Adipose tissue (tissue), 3 donors: Measurements from ENCODE around the gene TBC1D14. TPM values are rescaled to one million over a fixed set of nuclear protein-coding genes. Genes with fewer than 3 reads are reported as not detected.

ENCODE experiments used
- H3K27ac ChIP-seq: one replicate; pipeline ENCODE4 v1.5.1; 2013; ENCODE audit warnings: low read depth, low read length
- WGBS, 3 donors: extraction: QIAGEN DNeasy Blood & Tissue Kit; methylation state at CpG; one replicate each; pipeline ENCODE4 v1.1.7; 2013; 5-methylcytosine and 5-hydroxymethylcytosine counted together
- polyA plus RNA-seq, 3 donors: library from polyadenylated mRNA; stranded (reverse); fragments of 200-250 nt; gene quantifications; one replicate each; pipeline ENCODE4 v1.2.3, GENCODE V29; 2013
- donor health status: healthy with polysubstance abuse.
- donor health status: Bipolar disorder and iron deficiency.
- donor health status: healthy.

The TBC1D14 gene
- polyA plus RNA-seq, 3 donors, result 12.2 to 22.9 (median 22.9) TPM

DNA sequence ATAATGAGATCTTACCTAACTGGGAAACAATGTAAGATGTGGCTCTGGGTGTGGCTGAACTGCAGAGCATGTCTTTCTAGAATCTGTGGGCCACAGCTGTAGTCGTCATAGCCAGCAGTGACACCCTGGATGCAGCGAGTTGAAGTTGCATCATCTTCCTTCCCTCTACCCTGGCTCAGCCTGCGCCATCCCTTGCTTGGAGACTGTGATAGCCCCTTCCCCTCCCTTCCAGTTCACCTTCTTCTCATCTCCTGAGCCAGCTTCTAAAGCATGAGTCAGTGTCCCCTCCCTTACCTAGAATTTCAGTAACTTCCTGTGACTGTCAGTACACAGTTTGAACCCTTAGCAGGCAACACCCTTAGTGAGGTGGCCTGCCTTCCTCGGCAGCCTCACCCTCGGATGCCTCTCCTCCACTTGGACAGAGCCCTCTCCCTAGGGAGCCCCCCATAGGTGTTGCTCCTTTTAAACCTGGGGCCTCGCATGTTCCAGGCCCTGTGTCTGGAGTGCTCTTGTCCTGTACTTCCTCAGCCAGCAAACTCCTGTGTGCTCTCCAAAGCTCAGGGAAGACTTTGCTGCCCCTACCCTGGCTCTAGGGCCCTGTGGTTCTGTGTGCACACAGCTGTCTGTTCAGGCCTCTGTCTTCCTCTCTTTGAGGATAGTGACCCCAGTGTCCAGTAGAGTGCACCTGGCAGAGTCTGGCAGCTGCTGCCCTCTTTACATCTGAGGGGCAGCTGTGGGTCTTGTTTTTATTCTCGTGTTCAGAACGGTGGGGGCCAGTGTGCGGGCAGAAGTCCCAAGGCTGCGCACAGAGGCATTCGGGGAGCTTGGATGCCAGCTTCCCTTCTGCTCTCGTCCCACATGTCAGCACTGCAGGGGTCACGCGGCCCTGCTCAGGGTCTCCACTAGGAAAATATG, 89.8 kb downstream of the TBC1D14 start:
- WGBS, 3 donors, result 81 to 87% (median 82%) methylated on average over 14 of the region's 14 CpGs
- H3K27ac ChIP-seq, result no peak overlapping the region

DNA sequence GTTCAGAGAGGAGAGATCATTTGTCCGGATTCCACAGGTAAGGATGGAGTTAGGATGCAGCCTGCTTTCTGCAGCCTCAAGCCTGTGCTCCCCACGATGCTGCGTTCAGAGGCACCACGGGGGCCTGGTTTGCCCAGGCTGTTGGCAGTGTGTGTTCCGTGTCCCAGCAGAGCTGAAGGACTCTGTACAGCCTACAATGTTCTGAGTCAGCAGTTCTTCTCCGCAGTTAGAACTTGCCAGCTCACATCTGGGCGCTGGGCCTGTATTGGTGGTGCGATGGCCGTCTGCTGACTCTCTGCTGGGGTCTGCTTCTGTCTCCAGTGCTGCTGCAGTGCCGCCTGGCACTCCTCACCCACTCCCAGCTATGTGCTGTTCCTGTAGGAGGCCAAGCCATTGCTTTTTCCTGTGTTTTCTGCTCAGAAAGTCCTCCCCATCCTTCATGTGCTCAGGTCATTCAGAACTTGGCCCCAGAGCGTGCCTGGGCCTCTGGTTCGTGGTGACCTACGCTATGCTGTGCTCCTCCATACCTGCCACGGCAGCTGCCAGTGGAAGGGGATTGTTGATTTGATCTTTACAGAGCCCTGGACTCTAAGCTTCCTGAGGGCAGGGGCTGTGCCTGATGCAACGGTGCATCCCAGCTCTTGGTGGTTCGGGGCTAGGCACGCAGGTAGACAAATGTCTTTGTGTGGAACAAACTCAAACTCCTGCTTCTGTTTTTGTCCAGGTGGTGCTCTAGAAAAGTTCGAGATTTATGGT, 91.0 kb downstream of the TBC1D14 start:
- 95% methylated on average over 18 of the region's 18 CpGs for WGBS, 3 donors
- no peak overlapping the region for H3K27ac ChIP-seq

DNA sequence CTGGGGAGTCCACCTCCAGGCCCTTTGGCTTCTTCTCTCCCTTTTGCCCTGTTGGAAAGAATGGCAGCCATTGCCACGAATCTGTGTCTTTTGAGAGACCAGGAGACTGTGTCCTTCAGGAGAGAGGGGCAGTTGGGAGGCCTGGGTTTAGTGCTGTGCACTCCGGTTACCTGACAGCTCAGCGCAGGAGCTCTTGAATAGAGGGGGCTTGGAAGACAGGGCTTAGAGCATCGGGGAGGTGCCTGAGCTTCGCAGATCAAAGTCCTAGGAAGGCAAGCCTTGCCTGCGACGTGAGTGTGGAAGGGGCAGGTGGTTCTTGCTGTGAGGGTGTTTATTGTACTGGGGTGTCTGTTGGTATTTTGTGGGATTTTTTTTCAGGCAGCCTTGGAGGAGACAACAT, 91.6 kb downstream of the TBC1D14 start:
- WGBS, 3 donors, result 89 to 96% (median 95%) methylated on average over 7 of the region's 7 CpGs
- H3K27ac ChIP-seq, result no peak overlapping the region

DNA sequence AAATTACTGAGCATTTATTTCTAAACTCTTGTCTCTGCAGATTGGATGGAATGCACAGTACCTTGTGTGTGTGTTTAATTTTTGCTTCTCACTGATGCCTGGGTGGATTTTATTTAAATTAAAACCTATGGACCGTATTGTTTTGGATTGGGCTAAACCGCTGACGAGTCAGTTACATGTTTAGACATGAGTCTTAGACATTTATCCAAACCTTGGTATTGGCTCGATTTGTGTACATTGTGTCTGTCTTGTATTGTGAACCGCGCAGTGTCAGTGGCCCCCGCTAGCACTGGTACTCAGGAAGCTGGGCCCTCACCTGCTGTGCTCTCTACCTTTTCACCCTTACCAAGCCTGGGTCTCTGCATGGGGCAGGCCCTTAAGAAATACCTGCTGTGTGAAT, 92.7 kb downstream of the TBC1D14 start:
- 95 to 98% (median 98%) methylated on average over 7 of the region's 7 CpGs for WGBS, 3 donors

DNA sequence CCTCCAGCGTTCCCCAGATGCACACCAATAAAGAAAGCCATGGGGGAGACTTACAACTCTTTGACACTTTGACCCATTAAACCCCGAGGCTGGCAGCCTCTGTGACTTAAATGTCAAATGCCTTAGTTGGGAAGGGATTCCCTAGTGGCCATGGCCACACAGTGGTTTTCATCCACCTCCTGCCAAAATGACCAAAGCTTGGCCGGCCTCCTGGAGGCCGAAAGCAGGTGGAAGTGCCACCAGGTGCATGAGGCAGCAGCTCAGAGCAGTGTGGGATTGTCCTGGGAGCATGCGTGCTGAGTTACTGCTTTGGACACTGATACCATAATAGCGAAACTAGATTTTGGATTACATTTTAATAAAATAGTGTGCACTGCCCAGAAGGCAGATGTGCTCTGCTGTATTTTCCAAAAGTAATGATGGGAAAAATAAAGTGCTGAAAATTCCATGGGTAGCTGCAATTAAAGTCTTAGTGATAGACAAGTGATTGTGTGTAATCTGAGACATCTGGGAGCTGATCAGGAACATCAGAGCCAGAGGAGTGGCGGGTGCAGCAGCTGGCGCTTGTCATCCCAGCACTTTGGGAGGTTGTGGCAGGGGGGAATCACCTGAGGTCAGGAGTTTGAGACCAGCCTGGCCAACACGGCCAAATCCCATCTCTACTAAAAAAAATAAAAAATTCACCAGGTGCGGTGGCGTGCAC, 93.7 kb downstream of the TBC1D14 start:
- no peak overlapping the region for H3K27ac ChIP-seq
- WGBS, 3 donors, result 79 to 84% (median 81%) methylated on average over 11 of the region's 11 CpGs

More for the DNA sequence above, 92.7 kb downstream of the TBC1D14 start:
- H3K27ac ChIP-seq, result no peak overlapping the region

DNA sequence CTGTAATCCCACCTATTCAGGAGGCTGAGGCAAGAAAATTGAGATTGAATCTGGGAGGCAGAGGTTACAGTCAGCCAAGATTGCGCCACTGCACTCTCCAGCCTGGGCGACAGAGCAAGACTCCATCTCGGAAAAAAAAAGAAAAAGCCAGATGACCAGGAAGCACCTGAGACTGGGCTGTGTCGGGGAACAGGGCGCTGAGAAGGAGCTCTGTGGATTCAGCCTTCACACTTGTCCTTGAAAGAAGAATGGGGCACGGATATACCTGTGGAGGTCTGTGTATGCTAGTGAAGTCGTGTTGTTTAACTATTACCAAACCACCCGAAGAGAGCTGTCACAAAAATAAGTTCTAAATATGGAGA, 94.2 kb downstream of the TBC1D14 start:
- H3K27ac ChIP-seq, result no peak overlapping the region
- 66 to 75% (median 73%) methylated on average over 8 of the region's 8 CpGs for WGBS, 3 donors

DNA sequence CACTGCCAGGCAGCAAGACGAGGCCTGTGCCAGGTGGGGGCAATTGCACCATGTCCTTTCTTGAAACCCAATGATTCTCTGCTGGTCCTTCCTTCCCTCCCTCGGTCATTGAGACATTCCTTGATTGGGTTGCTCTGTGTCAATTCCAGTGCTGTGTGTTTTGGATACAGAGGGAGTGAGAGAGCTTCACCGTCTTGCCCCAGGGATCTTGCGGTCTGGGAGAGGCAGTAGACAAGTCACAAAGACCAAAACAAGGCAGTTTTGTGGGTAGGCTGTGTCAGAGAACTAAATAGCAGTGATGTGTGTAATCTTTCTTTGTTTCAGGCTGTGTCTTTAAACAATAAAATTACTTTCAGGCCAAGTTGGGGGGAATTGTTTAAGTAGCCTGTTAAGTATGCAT, 94.7 kb downstream of the TBC1D14 start:
- H3K27ac ChIP-seq, result no peak overlapping the region
- 72 to 90% (median 80%) methylated on average over 4 of the region's 4 CpGs for WGBS, 3 donors

DNA sequence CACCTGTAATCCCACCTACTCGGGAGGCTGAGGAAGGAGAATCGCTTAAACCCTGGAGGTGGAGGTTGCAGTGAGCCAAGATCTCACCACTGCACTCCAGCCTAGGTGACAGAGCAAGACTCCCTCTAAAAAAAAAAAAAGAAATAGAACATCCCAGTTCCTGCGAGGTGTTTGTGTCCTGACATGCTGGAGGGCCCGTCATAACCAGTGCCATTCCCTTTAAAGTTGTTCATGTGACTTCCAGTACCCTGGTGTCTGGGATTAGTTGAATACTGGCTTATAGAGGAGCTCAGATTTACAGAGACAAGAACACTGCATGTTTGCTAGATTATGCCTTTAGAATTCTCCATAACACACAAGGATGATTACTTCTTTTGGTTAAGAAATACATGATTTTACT, 95.9 kb downstream of the TBC1D14 start:
- no peak overlapping the region for H3K27ac ChIP-seq
- 86 to 97% (median 90%) methylated on average over 4 of the region's 4 CpGs for WGBS, 3 donors

DNA sequence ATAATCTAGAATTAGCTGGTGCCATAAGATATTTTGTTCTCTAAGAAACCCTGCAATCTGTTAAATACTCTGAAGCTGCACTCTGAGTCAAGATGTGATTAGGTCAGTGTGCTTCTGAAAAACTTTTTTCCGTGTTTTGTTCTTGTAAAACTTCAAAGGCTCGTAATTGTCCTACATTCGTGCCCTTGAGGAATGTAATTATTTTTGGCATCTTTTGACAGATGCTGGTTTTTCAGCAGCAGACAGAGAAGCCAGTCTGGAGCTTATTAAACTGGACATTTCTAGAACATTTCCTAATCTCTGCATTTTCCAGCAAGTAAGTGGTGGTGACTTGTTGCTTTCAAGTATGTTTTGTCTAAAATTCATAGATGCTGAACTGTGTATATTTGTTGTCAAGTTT, 96.8 kb downstream of the TBC1D14 start:
- H3K27ac ChIP-seq, result no peak overlapping the region
- 80 to 84% (median 82%) methylated on average over 3 of the region's 3 CpGs for WGBS, 3 donors

DNA sequence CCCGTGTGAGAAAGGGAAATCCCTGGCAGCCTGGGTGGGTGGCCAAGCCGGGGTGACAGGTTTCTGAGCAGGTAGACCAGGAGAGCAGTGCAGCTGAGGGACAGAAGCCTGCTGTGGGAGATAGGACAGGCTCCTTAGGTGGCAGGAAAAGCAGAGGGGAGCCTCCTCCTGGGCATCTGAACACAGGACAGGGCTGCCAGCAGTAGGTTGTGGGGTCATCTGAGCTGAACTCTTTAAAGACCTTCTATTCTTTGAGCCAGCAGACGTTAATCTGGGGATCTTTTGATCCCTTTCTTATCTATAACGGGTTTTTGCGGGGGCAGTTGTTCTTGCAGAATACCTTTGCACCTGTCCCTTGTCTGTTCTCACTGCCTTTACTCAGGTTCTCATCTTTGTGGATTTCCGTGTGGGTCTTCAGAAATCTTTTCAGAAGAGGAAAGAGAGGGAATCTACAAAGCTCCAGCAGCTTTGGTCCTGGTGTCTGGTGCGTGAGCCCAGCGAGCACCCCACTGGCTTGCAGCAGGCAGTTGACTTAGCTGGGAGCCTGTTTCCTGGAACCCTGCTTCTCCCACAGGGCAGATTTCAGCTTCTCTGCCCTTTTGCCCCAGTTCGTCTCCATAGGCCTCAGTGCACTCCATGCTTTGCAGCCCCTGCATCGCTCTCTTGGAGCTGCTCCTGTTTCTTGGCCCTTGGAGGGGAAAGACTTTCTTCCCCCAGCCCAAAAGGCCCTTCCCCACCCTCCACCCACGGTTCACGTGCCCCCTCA, 97.7 kb downstream of the TBC1D14 start:
- WGBS, 3 donors, result 81 to 90% (median 89%) methylated on average over 12 of the region's 12 CpGs
- H3K27ac ChIP-seq, result no peak overlapping the region

DNA sequence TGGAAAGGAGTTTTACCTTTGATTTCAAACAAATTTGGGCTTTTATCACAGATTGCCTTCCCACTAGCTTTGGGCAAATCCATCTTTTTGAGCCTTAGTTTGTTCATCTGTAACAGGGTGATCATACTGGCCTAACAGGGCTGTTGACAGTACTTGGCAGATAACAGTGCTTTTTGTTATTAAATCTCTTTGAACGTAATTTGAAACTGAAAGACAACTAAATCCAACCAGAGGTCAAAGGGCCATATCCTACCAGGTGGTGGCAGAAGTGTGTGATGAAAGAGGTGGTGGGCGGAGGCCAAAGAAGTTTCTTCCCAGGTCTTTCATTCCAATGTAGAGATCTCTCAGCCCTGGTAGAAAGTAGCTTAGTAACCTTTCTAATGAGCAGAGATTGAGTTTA, 98.3 kb downstream of the TBC1D14 start:
- no peak overlapping the region for H3K27ac ChIP-seq
- 54 to 73% (median 65%) methylated on average over 2 of the region's 2 CpGs for WGBS, 3 donors

DNA sequence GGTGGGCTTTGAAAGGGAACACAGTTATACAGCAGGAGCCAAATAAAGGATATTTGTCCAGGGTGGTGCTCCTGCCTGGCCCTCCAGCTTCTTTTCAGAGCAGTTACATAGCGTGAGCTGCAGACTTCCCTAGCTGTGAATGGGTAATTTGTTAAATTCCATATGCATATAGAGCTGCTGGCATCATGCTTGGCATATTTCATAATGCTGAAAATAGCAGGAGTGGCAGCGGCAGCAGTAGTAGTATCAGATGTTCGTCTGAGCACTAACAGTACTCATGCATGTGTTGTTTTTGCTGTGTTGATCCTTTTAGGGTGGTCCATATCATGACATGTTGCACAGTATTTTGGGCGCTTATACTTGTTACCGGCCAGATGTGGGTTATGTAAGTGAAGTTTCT, 99.9 kb downstream of the TBC1D14 start:
- H3K27ac ChIP-seq, result no peak overlapping the region
- 88 to 95% (median 90%) methylated on average over 5 of the region's 5 CpGs for WGBS, 3 donors

DNA sequence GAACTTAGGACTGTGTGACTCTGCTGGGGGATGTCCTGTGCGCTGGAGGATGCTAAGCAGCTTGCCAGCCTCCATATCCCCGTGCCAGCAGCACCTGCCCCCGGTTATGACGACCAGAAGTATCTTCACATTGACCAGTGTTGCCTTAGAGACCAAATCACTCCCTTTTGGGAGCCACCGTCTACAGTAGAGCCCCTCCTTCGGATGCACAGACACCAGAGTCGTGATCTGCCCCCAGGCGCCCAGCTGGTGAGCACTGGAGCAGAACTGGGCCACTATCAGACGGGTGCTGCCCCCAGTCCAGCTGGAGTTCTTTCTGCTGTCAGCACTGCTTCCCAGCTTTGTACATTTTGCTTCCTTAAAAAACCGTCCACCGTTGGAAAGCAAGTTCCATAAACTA, 103.5 kb downstream of the TBC1D14 start:
- no peak overlapping the region for H3K27ac ChIP-seq
- WGBS, 3 donors, result 93 to 96% (median 94%) methylated on average over 11 of the region's 11 CpGs

DNA sequence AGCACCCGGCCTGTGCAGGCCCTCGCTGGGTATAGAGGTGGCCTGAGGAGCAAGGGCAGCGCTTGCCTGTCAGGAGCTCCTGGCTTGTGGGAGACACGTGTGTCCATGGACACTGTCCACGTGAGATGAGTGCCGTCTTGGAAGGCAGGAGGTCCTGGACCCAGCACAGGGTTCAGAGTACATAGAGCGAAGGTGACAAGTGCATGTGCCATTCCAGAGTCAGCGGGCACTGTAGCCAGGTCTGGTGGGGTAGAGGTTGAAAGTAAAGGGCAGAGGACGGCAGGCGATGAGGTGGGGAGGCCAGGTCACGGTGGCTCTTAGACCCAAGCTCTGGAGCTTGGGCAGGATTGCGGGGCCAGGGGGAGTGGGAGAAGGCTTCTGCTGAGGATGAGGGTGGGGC, 105.2 kb downstream of the TBC1D14 start:
- 97 to 99% (median 97%) methylated on average over 12 of the region's 12 CpGs for WGBS, 3 donors
- H3K27ac ChIP-seq, result no peak overlapping the region

DNA sequence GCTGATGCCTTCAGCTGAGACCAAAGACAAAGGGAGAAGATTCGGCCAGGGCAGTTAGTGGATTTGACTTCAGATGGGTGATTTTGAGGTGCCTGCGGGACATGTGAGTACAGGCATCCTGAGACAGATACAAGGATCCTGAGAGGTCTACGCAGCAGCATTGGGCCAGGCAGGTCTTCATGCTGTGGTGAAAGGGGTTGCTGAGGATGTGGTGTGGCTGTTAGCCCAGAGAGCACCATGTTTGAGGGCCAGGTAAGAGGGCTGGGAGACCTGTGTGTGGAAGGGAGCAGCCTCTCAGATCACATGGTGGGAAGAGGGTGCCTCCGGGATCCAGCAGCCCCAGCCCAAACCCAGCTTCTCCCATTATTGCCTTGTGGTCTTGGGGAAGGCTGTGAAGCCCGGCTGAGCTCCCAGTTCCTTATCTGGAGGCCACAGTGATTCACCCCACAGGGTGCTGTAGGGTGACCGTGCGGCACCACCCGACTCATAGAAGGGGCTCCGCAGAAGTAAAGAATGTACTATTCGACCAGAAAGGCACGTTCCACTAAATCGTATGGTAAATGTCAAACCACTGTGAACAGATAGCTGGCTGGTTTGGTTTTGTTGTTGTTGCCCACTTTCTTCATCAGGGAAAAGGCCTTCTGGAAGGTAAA, 105.9 kb downstream of the TBC1D14 start:
- H3K27ac ChIP-seq, result no peak overlapping the region
- WGBS, 3 donors, result 83 to 95% (median 90%) methylated on average over 12 of the region's 12 CpGs

DNA sequence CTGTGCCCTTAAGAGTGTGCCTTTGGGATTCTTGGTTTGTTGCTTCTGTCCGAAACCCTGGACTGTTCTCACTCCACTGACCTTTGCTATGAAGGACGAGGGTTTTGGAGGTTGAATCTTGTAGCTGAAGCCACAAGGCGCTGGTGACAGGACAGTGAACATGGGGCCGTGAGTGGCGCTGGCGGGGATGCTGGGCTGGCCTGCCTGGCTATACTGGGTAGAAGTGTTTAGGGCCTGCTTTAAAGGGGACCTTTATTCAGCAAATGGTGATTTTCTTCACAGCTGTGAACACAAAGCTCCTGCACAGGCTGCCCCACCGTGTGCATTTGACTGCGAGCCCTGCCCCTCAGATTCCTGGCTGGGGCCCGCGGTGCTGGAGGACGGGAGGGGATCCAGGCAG, 106.5 kb downstream of the TBC1D14 start:
- H3K27ac ChIP-seq, result no peak overlapping the region
- 77 to 84% (median 81%) methylated on average over 11 of the region's 11 CpGs for WGBS, 3 donors

DNA sequence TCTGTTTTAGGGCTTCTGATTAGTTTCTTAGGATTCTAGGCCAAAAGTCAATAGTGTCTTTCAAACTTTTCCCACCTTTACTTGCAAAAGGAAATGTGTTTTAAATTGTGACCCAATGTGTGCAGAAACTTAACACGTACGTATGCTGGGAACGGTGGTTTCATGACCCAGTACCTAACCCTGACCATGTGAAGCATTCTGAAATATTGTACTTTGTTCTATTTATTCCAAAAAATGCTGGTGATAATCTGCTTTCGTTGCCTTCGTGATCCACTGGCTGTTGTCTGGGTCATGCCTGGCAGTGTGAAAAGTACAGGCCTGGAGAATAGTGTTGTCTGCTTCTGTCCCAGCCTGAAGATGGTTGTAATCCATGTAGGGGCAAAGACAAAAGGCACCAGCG, 106.9 kb downstream of the TBC1D14 start:
- 92 to 95% (median 93%) methylated on average over 6 of the region's 6 CpGs for WGBS, 3 donors
- H3K27ac ChIP-seq, result no peak overlapping the region
